Suprapubic skin (tissue), 3 donors: ENCODE results near the gene PPME1.

Experiments
- CTCF ChIP-seq, 2 donors: fragments of 200-600 bp in 1 of 2; fragments of 450-650 bp in 1 of 2; sonication (generic) in 1 of 2; IDR thresholded peaks; one replicate each; pipeline ENCODE4 v1.5.1; 2016 to 2019; ENCODE audit warnings: antibody characterized with exemption in 2 of 2, mild to moderate bottlenecking in 1 of 2, moderate library complexity in 1 of 2
- EP300 ChIP-seq: sonication (generic); formaldehyde crosslinking; IDR thresholded peaks from one replicate; pipeline ENCODE4 v1.6.1; 2017; ENCODE audit warnings: antibody characterized with exemption
- POLR2A ChIP-seq, 2 donors: fragments of 450-650 bp; IDR thresholded peaks; one replicate each; pipeline ENCODE4 v1.6.1; 2017; ENCODE audit warnings: antibody characterized with exemption in 2 of 2, mild to moderate bottlenecking in 2 of 2, moderate library complexity in 2 of 2

- TF ChIP-seq CTCF (IDR thresholded peaks at IDR 0.05): no peak
- no peak for TF ChIP-seq EP300
- no peak for TF ChIP-seq POLR2A (IDR thresholded peaks at IDR 0.05)
These were observed 14.2 kb downstream of the PPME1 start for GRCh38 chr11:74185285-74185684.
